ENCODE results near the gene METTL21A. TPM values are rescaled to one million over a fixed set of nuclear protein-coding genes. Genes with fewer than 3 reads are reported as not detected.
A peak's percentile ranks its signal among the peaks of the same experiment; 100 is the strongest.
"Not testable (repeated sequence)": the region's sequence is repeated elsewhere in the genome, so short reads cannot be mapped to it uniquely, and the experiment has no call there.

METTL21A gene
- 10 to 100 TPM; 29.2 to 44.7 (median 35.8) TPM for total RNA-seq

DNA sequence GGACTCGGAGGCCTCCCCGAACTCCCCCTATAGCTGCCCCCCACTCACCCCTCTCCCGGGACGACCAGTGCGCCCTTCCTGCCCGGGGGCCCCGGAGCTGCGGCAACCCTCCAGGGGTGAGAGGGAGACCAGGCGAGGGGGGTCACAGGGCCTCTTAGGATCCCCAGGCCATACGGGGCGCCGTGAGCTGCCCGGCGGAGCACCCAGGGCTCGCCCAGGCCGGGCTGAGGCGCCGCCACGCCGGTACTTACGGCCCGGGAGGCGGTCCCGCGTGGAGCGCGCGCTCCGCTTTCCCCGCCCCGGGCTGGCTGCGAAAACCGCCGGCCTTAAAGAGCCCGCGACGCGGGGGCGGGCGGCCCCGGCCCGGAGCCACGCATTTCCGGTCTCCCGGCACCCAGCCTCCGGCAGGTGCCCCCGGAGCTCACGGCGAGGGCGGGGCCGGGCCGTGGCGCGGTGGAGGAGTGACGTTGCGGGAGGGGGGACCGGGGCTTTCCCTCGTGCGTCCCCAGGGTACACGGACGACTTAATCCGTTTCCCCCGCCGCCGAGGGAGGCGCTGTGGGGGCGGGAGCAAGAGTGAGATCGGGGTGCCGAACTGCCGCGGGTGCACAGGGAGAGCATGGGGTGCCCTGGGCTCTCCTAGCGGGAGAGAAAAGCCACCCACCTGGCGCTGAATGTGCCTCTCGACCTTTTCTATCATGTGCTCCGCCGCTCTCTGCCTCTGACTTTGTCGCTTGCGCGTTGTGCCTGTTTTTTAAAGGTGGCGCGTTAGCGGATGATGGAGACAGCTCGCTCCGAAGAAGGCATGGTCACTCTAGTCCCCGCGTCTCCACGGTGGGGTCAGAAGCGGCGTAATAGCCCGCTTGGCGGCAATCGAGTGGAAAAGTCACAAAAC is at the start of gene METTL21A:
TSS of gene METTL21A (minus strand) at position 381 of the 894 bp plus-strand sequence. CDS start 1,019 bp downstream, outside the sequence.
- Mint-ChIP-seq H3K36me3 (ENCODE audit: insufficient read depth) (peaks cover 13% of the 10 kb centered on the region), H3K9me3 (no peaks in the 10 kb centered on the region), H3K4me1 (ENCODE audit: low read depth) (peaks cover 44% of the 10 kb centered on the region), H3K27me3 (ENCODE audit: low read depth) (no peaks in the 10 kb centered on the region), H3K4me3 (peak within 1 kb of the TSS; percentile 94)
- peak; percentile 86 to 87 for ATAC-seq
- peak; percentile 96 for DNase-seq

DNA sequence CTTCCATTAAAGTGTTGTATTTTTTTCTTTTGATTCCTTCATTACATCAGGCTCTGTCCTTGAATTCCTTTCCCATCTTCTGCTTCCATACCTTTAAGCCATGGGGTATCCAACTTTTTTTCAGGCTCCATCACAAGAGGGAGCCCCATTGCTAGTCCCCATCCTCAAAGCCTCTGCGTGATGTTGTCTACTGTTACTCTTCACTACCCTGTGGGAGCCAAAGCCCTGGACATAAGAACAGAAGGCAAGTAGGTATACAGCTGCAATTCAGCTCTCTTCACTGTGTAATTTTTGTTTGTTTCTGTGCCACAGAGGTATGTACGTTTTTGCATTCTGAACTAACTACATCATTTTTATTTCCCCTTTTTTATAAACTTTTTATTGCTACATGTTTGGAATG is 49.6 kb upstream of the METTL21A start:
- ATAC-seq (no peak), DNase-seq (no peak)
- Mint-ChIP-seq H3K4me1 (ENCODE audit: low read depth) (no peaks in the 10 kb centered on the region), H3K27me3 (ENCODE audit: low read depth) (peaks cover 3% of the 10 kb centered on the region), H3K36me3 (ENCODE audit: insufficient read depth) (no peaks in the 10 kb centered on the region), H3K9me3 (no peaks in the 10 kb centered on the region), H3K4me3 (no peak overlapping the region)

DNA sequence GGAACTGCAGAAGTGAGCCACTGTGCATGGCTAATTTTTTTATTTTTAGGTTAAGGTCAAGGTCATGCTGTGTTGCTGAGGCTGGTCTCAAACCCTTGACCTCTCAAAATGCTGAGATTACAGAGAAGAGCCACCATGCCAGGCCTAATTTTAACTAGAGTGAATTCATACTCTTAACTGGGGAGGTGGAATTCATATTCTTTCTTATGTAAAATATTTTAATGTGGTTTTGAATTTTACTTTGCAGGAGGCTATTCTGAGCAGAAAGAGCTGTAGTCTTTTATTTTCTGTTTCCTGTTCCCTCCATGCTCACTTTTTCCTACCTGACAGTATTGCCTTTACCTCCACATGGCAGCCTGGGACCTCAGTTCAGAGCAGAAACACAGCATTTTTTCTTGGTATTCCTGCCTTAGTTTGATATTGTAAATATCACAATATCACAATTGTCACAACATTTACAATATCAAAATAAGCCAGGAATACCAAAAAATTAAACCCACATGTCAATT is 49.1 kb upstream of the METTL21A start:
- no peaks in the 10 kb centered on the region for H3K36me3 Mint-ChIP-seq (ENCODE audit: insufficient read depth)
- no peak for DNase-seq
- no peaks in the 10 kb centered on the region for H3K9me3 Mint-ChIP-seq
- H3K27me3 Mint-ChIP-seq (ENCODE audit: low read depth), result no peaks in the 10 kb centered on the region
- no peak overlapping the region for H3K4me3 Mint-ChIP-seq
- H3K4me1 Mint-ChIP-seq (ENCODE audit: low read depth), result no peaks in the 10 kb centered on the region
- ATAC-seq, result no peak

DNA sequence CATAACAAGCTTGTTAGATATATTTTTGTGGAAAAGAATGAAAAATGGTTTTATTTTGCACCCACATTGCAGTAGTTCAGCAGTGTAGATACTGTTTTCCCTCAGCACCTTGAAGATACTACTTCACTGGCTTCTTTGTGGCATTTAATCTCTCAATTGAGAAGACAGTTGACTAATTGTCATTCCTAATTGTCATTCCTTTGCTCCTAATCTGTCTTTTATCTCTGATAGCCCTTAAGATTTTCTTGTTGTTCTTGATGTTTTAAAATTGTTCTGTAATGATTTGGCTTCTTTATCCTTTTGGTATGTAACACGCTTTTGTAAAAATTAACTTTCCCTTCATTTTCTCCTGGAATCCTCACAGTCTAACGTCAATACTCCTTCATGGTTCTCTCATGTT is 48.2 kb upstream of the METTL21A start:
- Mint-ChIP-seq H3K9me3 (no peaks in the 10 kb centered on the region), H3K27me3 (ENCODE audit: low read depth) (no peaks in the 10 kb centered on the region), H3K36me3 (ENCODE audit: insufficient read depth) (no peaks in the 10 kb centered on the region), H3K4me3 (no peak overlapping the region), H3K4me1 (ENCODE audit: low read depth) (no peaks in the 10 kb centered on the region)
- no peak for DNase-seq
- ATAC-seq, result no peak

DNA sequence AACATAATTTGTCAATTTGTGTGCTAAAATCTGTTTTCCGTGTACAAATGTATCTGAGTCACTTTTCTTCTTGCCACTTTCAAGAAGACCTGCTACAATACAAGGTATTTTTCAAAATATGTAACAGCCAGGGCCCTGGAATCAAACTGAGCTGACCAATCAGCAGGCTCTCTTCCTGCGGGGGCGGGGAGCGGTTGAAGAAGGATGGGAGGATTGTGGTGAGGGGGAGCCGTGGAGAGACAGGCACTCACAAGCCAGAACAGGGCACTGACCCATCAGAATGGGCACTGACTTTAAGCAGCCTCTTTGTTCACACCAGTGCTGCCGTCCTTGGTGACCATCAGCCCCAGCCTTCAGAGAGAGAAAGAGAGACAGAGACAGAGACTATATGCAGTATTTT is 45.7 kb upstream of the METTL21A start:
- Mint-ChIP-seq H3K36me3 (ENCODE audit: insufficient read depth) (no peaks in the 10 kb centered on the region), H3K4me1 (ENCODE audit: low read depth) (no peaks in the 10 kb centered on the region), H3K4me3 (no peak overlapping the region), H3K9me3 (no peaks in the 10 kb centered on the region), H3K27me3 (ENCODE audit: low read depth) (no peaks in the 10 kb centered on the region)
- no peak for ATAC-seq
- no peak for DNase-seq

DNA sequence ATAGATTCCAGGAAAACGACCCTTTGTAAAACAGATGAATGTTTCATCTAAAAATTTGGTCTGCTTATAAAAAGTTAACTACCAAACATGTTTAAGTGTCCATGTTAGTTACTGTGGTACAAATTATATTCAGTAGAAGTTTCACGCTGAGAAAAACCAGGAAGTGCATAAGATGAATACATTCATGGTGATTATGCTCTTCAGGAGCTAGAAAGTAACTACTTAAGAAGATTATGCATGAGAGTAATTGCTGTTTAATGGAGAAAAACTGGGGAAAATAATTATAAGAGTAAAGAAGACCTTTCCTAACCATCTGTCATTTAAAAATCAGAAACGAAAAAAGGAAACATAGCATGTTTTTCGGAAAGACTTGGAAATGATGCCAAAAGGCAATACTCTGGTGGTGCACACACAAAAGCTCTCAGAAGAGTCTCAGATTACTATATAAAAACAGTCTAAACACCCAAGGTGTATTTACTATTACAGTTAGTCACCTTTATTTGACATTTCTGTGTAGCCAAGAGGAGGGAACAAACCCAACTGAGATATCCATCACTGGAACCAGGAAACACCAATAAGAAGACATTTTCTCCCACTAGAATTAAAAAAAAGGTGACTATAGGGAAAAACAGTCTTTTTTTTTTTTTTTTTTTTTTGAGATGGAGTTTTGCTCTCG is 38.8 kb upstream of the METTL21A start:
- DNase-seq (no peak), ATAC-seq (no peak)
- Mint-ChIP-seq H3K36me3 (ENCODE audit: insufficient read depth) (no peaks in the 10 kb centered on the region), H3K9me3 (no peaks in the 10 kb centered on the region), H3K27me3 (ENCODE audit: low read depth) (no peaks in the 10 kb centered on the region), H3K4me3 (no peak overlapping the region), H3K4me1 (ENCODE audit: low read depth) (peaks cover 2% of the 10 kb centered on the region)

DNA sequence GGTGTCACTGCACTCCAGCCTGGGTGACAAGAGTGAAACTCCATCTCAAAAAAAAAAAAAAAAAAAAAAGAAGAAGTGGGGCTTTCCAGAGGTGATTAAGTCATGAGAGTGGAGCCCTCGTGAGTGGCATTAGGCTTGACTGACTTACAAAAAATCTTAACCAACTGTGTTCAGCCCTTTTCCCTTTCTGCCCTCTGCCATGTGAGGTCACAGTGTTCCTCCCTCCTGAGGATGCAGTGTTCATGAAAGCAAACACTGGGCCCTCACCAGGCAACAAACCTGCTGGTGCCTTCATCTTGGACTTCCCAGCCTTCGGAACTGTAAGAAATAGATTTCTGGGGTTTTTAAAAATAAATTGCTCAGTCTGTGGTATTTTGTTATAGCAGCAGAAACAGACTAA is 37.0 kb upstream of the METTL21A start:
- ATAC-seq, result peak; percentile 37 to 48
- H3K27me3 Mint-ChIP-seq (ENCODE audit: low read depth), result no peaks in the 10 kb centered on the region
- H3K36me3 Mint-ChIP-seq (ENCODE audit: insufficient read depth), result no peaks in the 10 kb centered on the region
- no peak for DNase-seq
- H3K4me3 Mint-ChIP-seq, result no peak overlapping the region
- H3K4me1 Mint-ChIP-seq (ENCODE audit: low read depth), result peaks cover 2% of the 10 kb centered on the region
- H3K9me3 Mint-ChIP-seq, result no peaks in the 10 kb centered on the region

DNA sequence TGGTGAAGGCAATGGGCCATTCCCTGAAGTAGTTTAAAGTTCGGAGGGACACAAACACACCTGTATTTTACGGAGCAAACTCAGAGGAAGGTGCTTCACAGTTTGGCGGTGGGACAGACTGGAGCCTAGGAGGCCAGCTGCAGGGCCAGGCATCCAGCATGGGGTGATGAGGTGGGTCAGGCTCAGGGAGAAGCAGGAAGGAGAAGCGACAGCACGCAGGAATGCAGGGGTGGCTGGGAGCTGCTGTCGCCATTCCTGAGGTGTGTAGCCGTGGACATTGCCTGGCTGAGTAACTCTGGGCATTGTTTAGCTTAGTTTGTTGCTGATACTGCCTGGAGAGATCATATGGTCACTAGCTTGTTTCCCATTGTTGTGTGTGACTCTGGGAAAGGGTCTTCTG is 35.8 kb upstream of the METTL21A start:
- no peaks in the 10 kb centered on the region for H3K36me3 Mint-ChIP-seq (ENCODE audit: insufficient read depth)
- DNase-seq (no peak), ATAC-seq (no peak)
- H3K4me3 Mint-ChIP-seq, result no peak overlapping the region
- H3K4me1 Mint-ChIP-seq (ENCODE audit: low read depth), result peaks cover 2% of the 10 kb centered on the region
- no peaks in the 10 kb centered on the region for H3K27me3 Mint-ChIP-seq (ENCODE audit: low read depth)
- H3K9me3 Mint-ChIP-seq, result no peaks in the 10 kb centered on the region

DNA sequence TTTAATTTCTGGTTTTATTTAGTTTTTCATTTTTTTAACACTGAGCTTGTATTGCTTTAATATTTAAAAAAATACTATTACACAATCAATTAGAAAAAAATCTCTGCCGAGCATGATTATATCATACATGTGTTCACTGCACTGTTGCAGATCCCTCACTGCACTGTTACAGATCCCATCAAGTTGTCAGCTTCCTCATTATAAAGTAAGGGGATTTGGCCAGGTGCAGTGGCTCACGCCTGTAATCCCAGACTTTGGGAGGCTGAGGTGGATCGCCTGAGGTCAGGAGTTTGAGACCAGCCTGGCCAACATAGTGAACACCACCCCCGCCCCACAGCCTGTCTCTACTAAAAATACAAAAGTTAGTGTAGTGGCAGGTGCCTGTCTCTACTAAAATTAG is 33.0 kb upstream of the METTL21A start:
- ATAC-seq, result no peak
- H3K4me3 Mint-ChIP-seq, result no peak overlapping the region
- DNase-seq, result no peak
- H3K27me3 Mint-ChIP-seq (ENCODE audit: low read depth), result no peaks in the 10 kb centered on the region
- no peaks in the 10 kb centered on the region for H3K36me3 Mint-ChIP-seq (ENCODE audit: insufficient read depth)
- no peaks in the 10 kb centered on the region for H3K9me3 Mint-ChIP-seq
- peaks cover 2% of the 10 kb centered on the region for H3K4me1 Mint-ChIP-seq (ENCODE audit: low read depth)

DNA sequence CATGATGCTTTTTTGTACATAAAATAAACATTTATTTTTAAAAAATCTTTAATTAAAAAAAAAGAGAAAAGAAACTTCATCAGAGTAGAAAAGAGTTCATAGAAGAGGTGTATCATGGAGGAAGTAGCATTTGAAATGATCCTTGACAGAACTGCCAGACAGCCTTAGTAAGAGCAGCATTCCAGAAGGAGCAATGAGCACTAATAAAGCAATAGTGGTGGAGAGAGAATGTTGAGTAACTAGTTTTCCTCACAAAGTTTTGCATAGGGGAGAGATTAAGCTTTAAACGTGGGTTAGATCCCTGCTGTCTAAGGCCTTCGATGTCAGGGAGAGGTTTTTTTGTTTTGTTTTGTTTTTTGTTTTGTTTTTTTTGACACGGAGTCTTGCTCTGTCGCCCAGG is 29.8 kb upstream of the METTL21A start:
- Mint-ChIP-seq H3K27me3 (ENCODE audit: low read depth) (no peaks in the 10 kb centered on the region), H3K4me3 (no peak overlapping the region), H3K4me1 (ENCODE audit: low read depth) (no peaks in the 10 kb centered on the region), H3K9me3 (no peaks in the 10 kb centered on the region), H3K36me3 (ENCODE audit: insufficient read depth) (no peaks in the 10 kb centered on the region)
- no peak for ATAC-seq
- DNase-seq, result no peak

DNA sequence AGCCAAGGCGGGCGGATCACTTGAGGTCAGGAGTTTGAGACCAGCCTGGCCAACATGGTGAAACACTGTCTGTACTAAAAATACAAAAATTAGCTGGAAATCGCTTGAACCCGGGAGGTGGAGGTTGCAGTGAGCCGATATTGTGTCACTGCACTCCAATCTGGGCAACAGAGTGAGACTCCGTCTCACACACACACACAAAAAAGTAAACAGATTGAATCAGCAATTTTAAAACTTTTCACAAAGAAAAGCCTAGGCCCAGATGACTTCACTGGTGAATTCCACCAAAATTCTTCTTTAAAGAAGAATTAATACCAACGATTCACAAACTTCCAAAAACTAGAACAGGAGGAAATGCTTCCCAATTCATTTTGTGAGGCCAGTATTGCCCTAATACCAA is 21.4 kb upstream of the METTL21A start:
- not testable (repeated sequence) for ATAC-seq; H3K4me3 Mint-ChIP-seq; H3K36me3 Mint-ChIP-seq (ENCODE audit: insufficient read depth); DNase-seq; H3K4me1 Mint-ChIP-seq (ENCODE audit: low read depth); H3K9me3 Mint-ChIP-seq; H3K27me3 Mint-ChIP-seq (ENCODE audit: low read depth)

DNA sequence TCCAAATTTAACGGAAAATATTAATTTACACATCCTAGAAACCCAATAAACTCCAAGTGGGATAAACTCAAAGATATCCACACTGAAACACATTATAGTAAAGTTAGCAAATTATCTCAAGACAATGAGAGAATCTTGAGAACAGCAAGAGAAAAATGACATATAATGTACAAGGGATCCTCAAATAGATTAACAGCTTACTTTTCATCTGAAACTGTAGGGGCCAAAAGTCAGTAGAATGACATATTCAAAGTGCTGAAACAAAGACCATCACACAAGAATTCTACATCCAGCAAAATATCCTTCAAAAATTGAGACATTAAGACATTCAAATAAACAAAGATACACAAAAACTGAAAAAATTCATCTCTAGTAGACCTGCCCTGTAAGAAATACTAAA is 18.7 kb upstream of the METTL21A start:
- no peak for ATAC-seq
- Mint-ChIP-seq H3K27me3 (ENCODE audit: low read depth) (no peaks in the 10 kb centered on the region), H3K9me3 (peaks cover 12% of the 10 kb centered on the region), H3K4me3 (no peak overlapping the region), H3K36me3 (ENCODE audit: insufficient read depth) (no peaks in the 10 kb centered on the region), H3K4me1 (ENCODE audit: low read depth) (no peaks in the 10 kb centered on the region)
- DNase-seq, result no peak

DNA sequence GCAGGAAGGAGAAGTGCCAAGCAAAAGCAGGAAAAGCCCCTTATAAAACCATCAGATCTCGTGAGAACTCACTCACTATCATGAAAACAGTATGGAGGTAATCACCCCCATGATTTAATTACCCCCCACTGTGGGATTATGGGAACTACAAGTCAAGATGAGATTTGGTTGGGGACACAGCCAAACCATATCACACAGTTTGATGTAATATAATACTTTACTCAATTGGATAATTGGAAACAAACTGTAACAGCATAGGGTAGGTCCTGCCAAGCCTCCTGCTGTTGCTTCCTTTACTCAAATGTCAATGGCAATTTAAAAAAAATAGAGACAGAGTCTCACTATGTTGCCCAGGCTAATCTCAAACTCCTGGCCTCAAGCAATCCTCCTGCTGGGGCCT is 15.5 kb upstream of the METTL21A start:
- Mint-ChIP-seq H3K4me3 (no peak overlapping the region), H3K4me1 (ENCODE audit: low read depth) (no peaks in the 10 kb centered on the region), H3K36me3 (ENCODE audit: insufficient read depth) (no peaks in the 10 kb centered on the region), H3K9me3 (peaks cover 12% of the 10 kb centered on the region), H3K27me3 (ENCODE audit: low read depth) (no peaks in the 10 kb centered on the region)
- DNase-seq (no peak), ATAC-seq (no peak)

DNA sequence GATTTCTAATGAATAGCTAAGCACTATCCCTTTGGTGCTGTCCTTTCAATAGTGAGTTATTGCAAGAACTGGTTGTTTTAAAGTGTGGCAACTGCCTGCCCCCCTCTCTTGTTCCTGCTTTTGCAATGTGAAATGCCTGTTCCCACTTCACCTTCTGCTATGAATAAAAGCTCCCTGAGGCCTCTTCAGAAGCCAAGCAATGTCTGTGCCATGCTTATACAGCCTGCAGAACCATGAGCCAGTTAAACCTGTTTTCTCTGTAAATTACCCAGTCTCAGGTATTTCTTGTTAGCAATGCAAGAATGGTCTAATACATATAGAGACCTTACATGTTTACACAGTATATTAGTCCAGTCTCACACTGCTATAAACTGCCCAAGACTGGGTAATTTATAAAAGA is 15.0 kb upstream of the METTL21A start:
- no peak overlapping the region for H3K4me3 Mint-ChIP-seq
- peaks cover 12% of the 10 kb centered on the region for H3K9me3 Mint-ChIP-seq
- ATAC-seq (no peak), DNase-seq (no peak)
- H3K27me3 Mint-ChIP-seq (ENCODE audit: low read depth), result no peaks in the 10 kb centered on the region
- no peaks in the 10 kb centered on the region for H3K36me3 Mint-ChIP-seq (ENCODE audit: insufficient read depth)
- no peaks in the 10 kb centered on the region for H3K4me1 Mint-ChIP-seq (ENCODE audit: low read depth)

DNA sequence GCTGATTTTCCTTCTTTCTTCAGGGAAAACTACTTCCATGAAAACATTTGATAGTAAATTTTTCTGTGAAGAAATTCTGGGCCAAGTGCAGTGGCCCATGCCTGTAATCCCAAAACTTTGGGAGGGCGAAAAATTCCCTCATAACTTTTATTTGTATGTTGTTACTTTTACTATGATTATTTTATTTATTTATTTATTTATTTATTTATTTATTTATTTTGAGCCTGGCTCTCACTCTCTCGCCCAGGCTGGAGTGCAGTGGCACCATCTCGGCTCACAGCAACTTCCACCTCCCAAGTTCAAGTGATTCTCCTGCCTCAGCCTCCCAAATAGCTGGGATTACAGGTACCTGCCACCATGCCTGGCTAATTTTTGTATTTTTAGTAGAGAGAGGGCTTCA is 14.1 kb upstream of the METTL21A start:
- ATAC-seq; H3K4me3 Mint-ChIP-seq; H3K27me3 Mint-ChIP-seq (ENCODE audit: low read depth); H3K4me1 Mint-ChIP-seq (ENCODE audit: low read depth); DNase-seq; H3K36me3 Mint-ChIP-seq (ENCODE audit: insufficient read depth): not testable (repeated sequence)
- H3K9me3 Mint-ChIP-seq, result peaks cover 12% of the 10 kb centered on the region
